PC-3 (cell line): ENCODE measurements around the gene ZNF316. TPM values are rescaled to one million over a fixed set of nuclear protein-coding genes. Genes with fewer than 3 reads are reported as not detected.

Experiments used
- ATAC-seq: fragments of 200-7000 bp; cut with Tn5 transposase; 2 replicates; pipeline ENCODE4 v1.9.1; 2020; ENCODE audit warnings: mild to moderate bottlenecking, moderate library complexity
- BruUV-seq: library from RNA; stranded (reverse); fragments of 400-500 nt; replicated peaks from 2 replicates; lab custom pipeline; 2021; lab: Mats Ljungman, UMichigan
- CTCF ChIA-PET: fragments of 300-600 bp; sonication (Branson Sonifier 250); formaldehyde crosslinking; loops from one replicate; lab custom pipeline; 2022; ENCODE audit warnings: antibody characterized with exemption; lab: Charles Lee
- POLR2A ChIA-PET: fragments of 300-600 bp; sonication (Branson Sonifier 250); formaldehyde crosslinking; loops from one replicate; lab custom pipeline; 2022; ENCODE audit warnings: antibody characterized with exemption; ENCODE audit not compliant: unreplicated experiment; lab: Charles Lee
- DNase-seq: peaks from one replicate; pipeline ENCODE4 v3.0.0-alpha.2; 2015
- H2AFZ ChIP-seq: fragments of 300-600 bp; sonication (generic); 2 replicates; pipeline ENCODE4 v1.6.0; 2016; ENCODE audit warnings: antibody characterized with exemption, low read length
- H3F3A ChIP-seq: fragments of 300-600 bp; sonication (generic); one replicate; pipeline ENCODE4 v1.6.0; 2017; ENCODE audit warnings: antibody characterized with exemption, low read length, control low read depth, mild to moderate bottlenecking; ENCODE audit not compliant: unreplicated experiment
- H3K27ac ChIP-seq: fragments of 300-600 bp; sonication (generic); 2 replicates; pipeline ENCODE4 v1.5.1; 2016; ENCODE audit warnings: mild to moderate bottlenecking, low read length
- H3K27me3 ChIP-seq: fragments of 300-600 bp; sonication (generic); 2 replicates; pipeline ENCODE4 v1.6.1; 2016; ENCODE audit warnings: low read length, mixed read lengths
- H3K36me3 ChIP-seq: fragments of 300-600 bp; sonication (generic); 2 replicates; pipeline ENCODE4 v1.6.1; 2016; ENCODE audit warnings: low read depth, mixed run types, low read length, mixed read lengths
- H3K4me1 ChIP-seq: fragments of 300-600 bp; sonication (generic); 2 replicates; pipeline ENCODE4 v1.5.1; 2016; ENCODE audit warnings: low read length; ENCODE audit not compliant: insufficient read depth
- H3K4me2 ChIP-seq: fragments of 300-600 bp; sonication (generic); 2 replicates; pipeline ENCODE4 v1.6.0; 2016; ENCODE audit warnings: low read length
- H3K4me3 ChIP-seq: fragments of 300-600 bp; sonication (generic); 2 replicates; pipeline ENCODE4 v1.5.1; 2016; ENCODE audit warnings: mild to moderate bottlenecking, low read length, mixed read lengths
- H3K79me2 ChIP-seq: fragments of 300-600 bp; sonication (generic); 2 replicates; pipeline ENCODE4 v1.6.1; 2017; ENCODE audit warnings: low read length, mixed read lengths
- H3K9ac ChIP-seq: fragments of 300-600 bp; sonication (generic); 2 replicates; pipeline ENCODE4 v1.6.0; 2016; ENCODE audit warnings: mild to moderate bottlenecking, low read length
- H3K9me2 ChIP-seq: fragments of 300-600 bp; sonication (generic); replicated peaks from 2 replicates; pipeline ENCODE4 v1.6.1; 2016; ENCODE audit warnings: mixed run types, low read length, mixed read lengths
- H3K9me3 ChIP-seq: fragments of 300-600 bp; sonication (generic); 2 replicates; pipeline ENCODE4 v1.6.1; 2016; ENCODE audit warnings: low read length, mixed read lengths
- H4K20me1 ChIP-seq: fragments of 300-600 bp; sonication (generic); 2 replicates; pipeline ENCODE4 v1.6.1; 2016; ENCODE audit warnings: low read length, mixed read lengths
- CTCF ChIP-seq: fragments of 300-600 bp; sonication (generic); conservative IDR thresholded peaks from 2 replicates; pipeline ENCODE4 v1.5.1; 2017; ENCODE audit warnings: antibody characterized with exemption, low read depth, mild to moderate bottlenecking, low read length
- EZH2 ChIP-seq: fragments of 300-600 bp; sonication (generic); IDR thresholded peaks from one replicate; pipeline ENCODE4 v1.6.1; 2017; ENCODE audit warnings: antibody characterized with exemption, mild to moderate bottlenecking, low read length; ENCODE audit not compliant: unreplicated experiment
- EZH2phosphoT487 ChIP-seq: fragments of 300-600 bp; sonication (generic); IDR thresholded peaks from 2 replicates; pipeline ENCODE4 v1.6.1; 2018; ENCODE audit warnings: mild to moderate bottlenecking, antibody characterized with exemption, low read length, borderline replicate concordance
- intact Hi-C: fragments of 100-400 bp; cut with micrococcal nuclease; formaldehyde crosslinking; loops from 2 replicates; pipeline ENCODE4 v1.9.0; 2023
- total RNA-seq: library from RNA; depleted of rRNA; stranded (reverse); fragments of >200 nt; gene quantifications from 2 replicates; pipeline ENCODE4 v1.2.3, GENCODE V29; 2014

Gene ZNF316
- total RNA-seq, 1 experiment from 2014 or later, result 17.5 TPM

- ATAC-seq (no peak), DNase-seq (no peak)
- peak within 1 kb of the TSS; percentile 84 for H2AFZ ChIP-seq
- no peak for TF ChIP-seq CTCF
- no peak for TF ChIP-seq EZH2
- TF ChIP-seq EZH2phosphoT487, result no peak
- no TSS peak for BruUV-seq
- H3K9me2 ChIP-seq, result no peaks in the 10 kb centered on the region
- H3K79me2 ChIP-seq, result no peaks in the 10 kb centered on the region
- H3F3A ChIP-seq, result no peaks in the 10 kb centered on the region
- no peaks in the 10 kb centered on the region for H3K36me3 ChIP-seq
- intact Hi-C loops, result no loop called here
- H3K27me3 ChIP-seq, result no peaks in the 10 kb centered on the region
- no peak within 1 kb of the TSS for H3K9ac ChIP-seq
- POLR2A ChIA-PET, result no interaction called here
- no peak within 1 kb of the TSS for H3K27ac ChIP-seq
- H3K4me1 ChIP-seq, result no peaks in the 10 kb centered on the region
- H3K4me2 ChIP-seq, result peak within 1 kb of the TSS; percentile 82
- H4K20me1 ChIP-seq, result no peaks in the 10 kb centered on the region
- H3K4me3 ChIP-seq, result peak within 1 kb of the TSS; percentile 65
- no peaks in the 10 kb centered on the region for H3K9me3 ChIP-seq
- CTCF ChIA-PET, result no interaction called here
Observed at GRCh38 chr7:6614953-6615722, 22.0 kb upstream of the ZNF316 start, which contains the start of gene ZNF853. Gene ZNF853, plus strand, starts transcription at chr7:6615610. Its CDS starts 565 bp downstream, at chr7:6616175.

- Histone ChIP-seq H3K79me2 (no peaks in the 10 kb centered on the region), H3K36me3 (no peaks in the 10 kb centered on the region), H3K4me1 (no peaks in the 10 kb centered on the region), H3F3A (no peaks in the 10 kb centered on the region), H3K27ac (no peak overlapping the region), H3K9me2 (no peaks in the 10 kb centered on the region), H3K4me2 (peak overlapping the region; percentile 82), H2AFZ (peak overlapping the region; percentile 84), H3K27me3 (no peaks in the 10 kb centered on the region), H3K4me3 (peak overlapping the region; percentile 65), H3K9ac (no peak overlapping the region), H4K20me1 (no peaks in the 10 kb centered on the region), H3K9me3 (no peaks in the 10 kb centered on the region)
- peak; percentile 65 for ATAC-seq
- intact Hi-C loops, result no loop called here
- no TSS peak for BruUV-seq
- peak; percentile 15 for DNase-seq
- TF ChIP-seq EZH2, result no peak
- no peak for TF ChIP-seq CTCF
- TF ChIP-seq EZH2phosphoT487, result no peak
- ChIA-PET POLR2A (no interaction called here), CTCF (no interaction called here)
Observed at GRCh38 chr7:6615723-6616555, 21.2 kb upstream of the ZNF316 start.
